Breast epithelium (tissue), 4 donors: Measurements from ENCODE around the gene ADAM30. TPM values are rescaled to one million over a fixed set of nuclear protein-coding genes. Genes with fewer than 3 reads are reported as not detected.
"Not testable (repeated sequence)": the region's sequence is repeated elsewhere in the genome, so short reads cannot be mapped to it uniquely, and the experiment has no call there.

Experiments
- DNase-seq, 2 donors: peaks; one replicate each; pipeline ENCODE4 v3.0.0-alpha.2; 2019; ENCODE audit warnings: low spot score in 2 of 2
- H3K27ac ChIP-seq, 2 donors: fragments of 200-600 bp; sonication (generic) in 1 of 2; one replicate each; pipeline ENCODE4 v1.5.1; 2016 to 2019; ENCODE audit warnings: mild to moderate bottlenecking in 1 of 2
- H3K27me3 ChIP-seq, 2 donors: fragments of 200-600 bp; sonication (generic) in 1 of 2; one replicate each; pipeline versions ENCODE4 v1.5.1 to v1.6.0; 2017 to 2019; ENCODE audit warnings: control low read depth in 1 of 2, mild to moderate bottlenecking in 1 of 2
- H3K36me3 ChIP-seq: fragments of 200-600 bp; one replicate; pipeline ENCODE4 v1.5.1; 2019
- H3K4me1 ChIP-seq, 2 donors: fragments of 200-600 bp; sonication (generic); one replicate each; pipeline ENCODE4 v1.5.1; 2016 to 2019; ENCODE audit warnings: control low read depth in 1 of 2
- H3K4me3 ChIP-seq, 3 donors: fragments of 200-600 bp; sonication (generic); 1 replicate in 2 of 3; 2 replicates in 1 of 3; pipeline ENCODE4 v1.5.1; 2016 to 2019; ENCODE audit warnings: mild to moderate bottlenecking in 3 of 3, moderate library complexity in 2 of 3
- H3K9me3 ChIP-seq, 2 donors: fragments of 200-600 bp; sonication (generic) in 1 of 2; one replicate each; pipeline ENCODE4 v1.5.1; 2016 to 2019; ENCODE audit warnings: control low read depth in 1 of 2
- CTCF ChIP-seq, 3 donors: fragments of 450-650 bp; IDR thresholded peaks; one replicate each; pipeline ENCODE4 v1.5.1; 2016 to 2017; ENCODE audit warnings: antibody characterized with exemption in 3 of 3, mild to moderate bottlenecking in 3 of 3, moderate library complexity in 3 of 3
- POLR2A ChIP-seq: fragments of 450-650 bp; IDR thresholded peaks from one replicate; pipeline ENCODE4 v1.6.1; 2016; ENCODE audit warnings: antibody characterized with exemption, mild to moderate bottlenecking, moderate library complexity
- POLR2AphosphoS5 ChIP-seq, 3 donors: sonication (generic); formaldehyde crosslinking; IDR thresholded peaks; one replicate each; pipeline ENCODE4 v1.6.1; 2017; ENCODE audit warnings: antibody characterized with exemption in 3 of 3
- intact Hi-C: fragments of 100-400 bp; cut with DNase I; formaldehyde crosslinking; loops from one replicate; pipeline ENCODE4 v1.15.1; 2023; ENCODE audit warnings: low total_unique reads
- total RNA-seq, 3 donors: library from RNA; depleted of rRNA; stranded (reverse); fragments of >200 nt; gene quantifications; one replicate each; pipeline ENCODE4 v1.1.0, GENCODE V29; 2016

The ADAM30 gene
- total RNA-seq, 3 donors from 2014 or later: not detected

- intact Hi-C loops: no loop called here
- H3K4me3 ChIP-seq: no peak overlapping the region
- no peaks in the 10 kb centered on the region for H3K36me3 ChIP-seq
- no peak overlapping the region for H3K27ac ChIP-seq
- no peaks in the 10 kb centered on the region for H3K27me3 ChIP-seq
- no peaks in the 10 kb centered on the region for H3K9me3 ChIP-seq
- no peak for DNase-seq
- H3K4me1 ChIP-seq: no peaks in the 10 kb centered on the region
- TF ChIP-seq POLR2AphosphoS5 (IDR thresholded peaks at IDR 0.05) (no peak), POLR2A (no peak), CTCF (IDR thresholded peaks at IDR 0.05) (no peak)
Measured at GRCh38 chr1:119862276-119862675, 34.0 kb downstream of the ADAM30 start.

- Histone ChIP-seq H3K4me1 (no peaks in the 10 kb centered on the region), H3K27ac (no peak overlapping the region), H3K27me3 (no peaks in the 10 kb centered on the region), H3K36me3 (no peaks in the 10 kb centered on the region), H3K4me3 (no peak overlapping the region), H3K9me3 (no peaks in the 10 kb centered on the region)
- no peak for DNase-seq
- TF ChIP-seq POLR2AphosphoS5 (IDR thresholded peaks at IDR 0.05): no peak
- TF ChIP-seq CTCF (IDR thresholded peaks at IDR 0.05): no peak
- TF ChIP-seq POLR2A: no peak
- intact Hi-C loops: no loop called here
Measured at GRCh38 chr1:119861547-119861946, 34.8 kb downstream of the ADAM30 start.

- H3K4me1 ChIP-seq: no peaks in the 10 kb centered on the region
- H3K27ac ChIP-seq: no peak overlapping the region
- no peak overlapping the region for H3K4me3 ChIP-seq
- no peaks in the 10 kb centered on the region for H3K27me3 ChIP-seq
- intact Hi-C loops: no loop called here
- no peak for DNase-seq
- TF ChIP-seq POLR2AphosphoS5 (IDR thresholded peaks at IDR 0.05) (no peak), CTCF (IDR thresholded peaks at IDR 0.05) (no peak), POLR2A (no peak)
- no peaks in the 10 kb centered on the region for H3K36me3 ChIP-seq
- H3K9me3 ChIP-seq: no peaks in the 10 kb centered on the region
Measured at GRCh38 chr1:119859647-119860046, 36.7 kb downstream of the ADAM30 start.

- H3K27ac ChIP-seq, H3K27me3 ChIP-seq, H3K4me1 ChIP-seq, H3K36me3 ChIP-seq, H3K4me3 ChIP-seq, intact Hi-C loops, H3K9me3 ChIP-seq, DNase-seq: not testable (repeated sequence)
Measured at GRCh38 chr1:119858556-119859214, 37.6 kb downstream of the ADAM30 start.

- Histone ChIP-seq H3K27me3 (no peaks in the 10 kb centered on the region), H3K4me3 (no peak overlapping the region), H3K4me1 (no peaks in the 10 kb centered on the region), H3K27ac (no peak overlapping the region), H3K36me3 (no peaks in the 10 kb centered on the region), H3K9me3 (no peaks in the 10 kb centered on the region)
- no peak for TF ChIP-seq POLR2AphosphoS5 (IDR thresholded peaks at IDR 0.05)
- TF ChIP-seq CTCF (IDR thresholded peaks at IDR 0.05): no peak
- TF ChIP-seq POLR2A: no peak
- no peak for DNase-seq
- intact Hi-C loops: no loop called here
Measured at GRCh38 chr1:119858126-119858525, 38.2 kb downstream of the ADAM30 start.

GRCh38 chr1:119853155-119853554, 43.2 kb downstream of the ADAM30 start:
- TF ChIP-seq POLR2A: no peak
- no peak for TF ChIP-seq CTCF (IDR thresholded peaks at IDR 0.05)
- intact Hi-C loops: no loop called here
- Histone ChIP-seq H3K9me3 (no peaks in the 10 kb centered on the region), H3K36me3 (no peaks in the 10 kb centered on the region), H3K4me3 (no peak overlapping the region), H3K4me1 (no peaks in the 10 kb centered on the region), H3K27me3 (no peaks in the 10 kb centered on the region), H3K27ac (no peak overlapping the region)
- DNase-seq: no peak

GRCh38 chr1:119844206-119844605, 52.1 kb downstream of the ADAM30 start:
- not testable (repeated sequence) for H3K9me3 ChIP-seq

More at GRCh38 chr1:119844206-119844605, 52.1 kb downstream of the ADAM30 start:
- intact Hi-C loops, H3K4me1 ChIP-seq, DNase-seq, H3K4me3 ChIP-seq, H3K36me3 ChIP-seq, H3K27ac ChIP-seq, H3K27me3 ChIP-seq: not testable (repeated sequence)
